ENCODE measurements around the gene TPGS2.

The TPGS2 gene

GRCh38 chr18:36835927-36836326, 7.1 kb upstream of the TPGS2 start:
- no peak for TF ChIP-seq CTCF (IDR thresholded peaks at IDR 0.05; ENCODE audit: low read depth, low read length)
- no peak overlapping the region for H3K4me3 ChIP-seq (ENCODE audit: low read depth, low read length)

DNA sequence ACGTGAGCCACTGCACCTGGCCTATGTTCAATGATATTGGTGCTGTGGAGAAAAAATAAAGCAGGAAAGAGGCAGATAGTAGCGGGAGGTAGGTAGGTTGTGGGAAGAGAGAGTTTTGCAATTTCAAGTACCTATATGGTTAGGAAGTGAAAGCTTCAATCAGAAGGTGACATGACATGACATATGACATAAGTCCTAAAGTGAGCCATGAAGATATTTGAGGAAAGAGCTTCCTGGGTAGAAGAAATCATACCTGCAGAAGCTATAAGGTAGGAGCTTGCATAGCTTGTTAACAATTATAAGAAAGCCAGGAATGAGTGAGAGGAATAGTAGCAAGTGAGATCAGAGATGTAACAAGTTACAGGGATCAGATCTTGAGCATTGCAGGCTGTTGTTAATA, 4.3 kb upstream of the TPGS2 start:
- no peak for TF ChIP-seq CTCF (IDR thresholded peaks at IDR 0.05; ENCODE audit: low read depth, low read length)
- H3K4me3 ChIP-seq (ENCODE audit: low read depth, low read length), result no peak overlapping the region

DNA sequence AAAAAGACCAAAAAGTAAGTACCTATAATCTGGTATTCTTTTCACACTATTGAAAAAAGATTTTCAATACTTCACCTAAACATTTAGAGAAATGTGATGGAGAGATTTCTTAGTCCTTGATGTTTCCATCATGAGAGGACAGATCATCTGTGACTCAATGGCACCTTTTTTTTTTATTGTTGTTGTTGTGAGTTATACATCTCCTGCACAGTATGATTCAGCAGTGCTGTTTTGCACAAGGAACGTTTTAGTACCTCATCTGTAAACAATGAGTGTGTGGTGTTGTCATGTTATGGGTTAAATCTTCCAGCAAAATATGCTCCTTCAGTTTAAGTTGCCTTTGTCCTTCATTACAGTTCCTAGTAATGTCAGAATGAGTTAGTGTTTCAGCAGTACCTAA, 2.3 kb upstream of the TPGS2 start:
- no peak for TF ChIP-seq CTCF (IDR thresholded peaks at IDR 0.05; ENCODE audit: low read depth, low read length)
- no peak overlapping the region for H3K4me3 ChIP-seq (ENCODE audit: low read depth, low read length)

DNA sequence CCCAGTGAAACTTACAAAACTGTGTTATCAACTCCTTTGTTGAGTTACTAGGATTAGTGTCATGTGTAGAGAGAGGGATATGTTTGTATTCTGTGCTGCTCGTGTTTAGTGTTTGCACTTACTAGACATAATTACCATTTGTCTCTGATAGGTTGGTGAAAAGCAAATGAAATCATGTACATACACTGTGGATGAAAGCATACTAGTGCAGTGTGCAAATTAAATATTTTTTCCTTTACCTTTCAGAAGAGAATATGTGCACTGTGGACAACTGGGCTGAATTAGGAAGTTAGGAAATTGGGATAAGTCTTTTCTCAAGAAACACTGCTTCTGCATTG, 1.3 kb upstream of the TPGS2 start:
- peak overlapping the region; percentile 91 for H3K4me3 ChIP-seq (ENCODE audit: low read depth, low read length)

DNA sequence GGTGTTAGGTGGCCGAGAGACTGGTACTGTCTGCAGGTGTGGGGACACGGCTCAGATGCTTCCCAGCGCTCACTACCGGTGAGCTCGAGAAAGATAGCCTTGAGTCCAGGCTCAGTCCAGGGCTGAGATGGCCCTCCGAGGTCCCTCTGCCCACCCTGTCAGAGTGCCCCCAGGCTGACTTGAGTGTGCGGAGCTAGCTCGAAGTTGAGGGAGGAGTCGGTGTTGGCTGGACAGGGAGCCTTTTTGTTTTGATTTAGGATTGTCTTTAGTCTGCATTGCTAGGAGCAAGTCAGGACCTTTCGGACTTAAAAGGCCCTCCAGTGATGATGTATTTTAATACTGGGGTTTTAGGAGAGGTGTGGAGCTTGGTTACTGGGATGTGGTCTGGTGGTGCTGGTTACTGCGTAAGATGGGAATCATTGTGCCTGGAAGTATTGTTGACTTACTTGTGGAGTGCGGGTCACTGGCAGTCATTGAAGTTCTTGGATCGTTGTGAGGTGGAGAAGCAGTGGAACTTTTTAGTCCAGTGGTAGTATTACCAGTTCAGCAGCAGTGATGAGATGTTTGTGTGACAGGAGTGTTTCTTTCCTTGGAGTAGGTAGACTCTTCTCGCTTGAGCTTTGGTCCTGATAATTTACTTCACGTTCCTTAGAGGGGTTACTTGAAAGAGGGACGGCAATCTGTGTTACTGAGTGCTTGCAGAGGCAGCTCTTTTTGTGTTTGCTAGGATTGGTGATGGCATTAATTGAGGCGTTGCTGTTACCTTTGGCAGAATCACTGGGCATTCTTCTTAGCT, 758 bp upstream of the TPGS2 start:
- H3K4me3 ChIP-seq (ENCODE audit: low read depth, low read length), result peak overlapping the region; percentile 91
- no peak for TF ChIP-seq CTCF (IDR thresholded peaks at IDR 0.05; ENCODE audit: low read depth, low read length)

More for the DNA sequence above, 1.3 kb upstream of the TPGS2 start:
- no peak for TF ChIP-seq CTCF (IDR thresholded peaks at IDR 0.05; ENCODE audit: low read depth, low read length)

DNA sequence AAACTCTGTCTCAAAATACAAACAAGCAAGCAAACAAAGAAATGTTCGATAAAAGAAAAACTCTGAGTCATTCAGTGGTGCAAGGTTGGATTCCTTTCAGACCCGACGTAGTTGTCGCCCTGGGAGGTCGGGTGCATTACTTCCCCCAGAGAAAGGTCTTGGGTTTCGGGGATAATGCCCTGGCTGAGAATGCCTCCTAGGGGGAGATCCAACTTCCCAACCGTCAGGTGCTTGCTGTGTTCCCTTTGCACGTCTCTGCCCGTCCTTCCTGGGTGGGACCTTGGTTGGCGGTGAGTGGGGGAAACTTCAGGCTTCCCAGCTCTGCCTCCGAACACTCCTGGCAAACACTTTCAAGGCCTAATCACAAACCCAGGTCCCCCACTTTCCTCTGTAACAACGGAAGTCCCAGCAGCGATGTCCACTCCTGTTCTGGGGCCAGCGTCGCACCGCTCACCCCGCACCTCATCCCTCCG, 609 bp downstream of the TPGS2 start:
- no peak for TF ChIP-seq CTCF (IDR thresholded peaks at IDR 0.05; ENCODE audit: low read depth, low read length)
- peak overlapping the region; percentile 91 for H3K4me3 ChIP-seq (ENCODE audit: low read depth, low read length)

DNA sequence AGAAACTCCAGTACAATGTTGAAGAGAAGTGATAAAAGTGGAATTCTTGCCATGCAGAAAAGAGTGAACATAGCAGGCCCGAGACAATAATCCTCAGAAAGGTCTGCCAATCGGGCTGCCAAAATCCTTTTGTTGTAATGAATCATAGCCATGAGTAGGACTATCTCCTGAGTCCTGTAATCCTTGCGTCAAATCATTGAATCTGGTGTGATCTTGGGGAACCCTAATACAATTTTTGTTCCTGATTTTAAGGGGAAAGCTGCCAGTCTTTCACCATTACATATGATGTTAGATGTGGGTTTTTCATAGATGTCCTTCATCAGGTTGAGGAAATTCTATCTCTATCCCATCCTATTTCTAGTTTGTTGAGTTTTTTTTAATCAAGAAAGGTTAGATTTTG, 2.2 kb downstream of the TPGS2 start:
- no peak for TF ChIP-seq CTCF (IDR thresholded peaks at IDR 0.05; ENCODE audit: low read depth, low read length)
- no peak overlapping the region for H3K4me3 ChIP-seq (ENCODE audit: low read depth, low read length)

Data from WI38 (cell line).